ENCODE data around the gene DMRTC2. TPM values are rescaled to one million over a fixed set of nuclear protein-coding genes. Genes with fewer than 3 reads are reported as not detected.

Gene DMRTC2
- not detected for polyA plus RNA-seq (2012; ENCODE audit: missing spikeins)

GRCh38 chr19:41845001-41845050 lies at the start of gene DMRTC2:
TSS of gene DMRTC2 (plus strand) at chr19:41845042. CDS start at chr19:41847429, 2,387 bp downstream.
- FAIRE-seq, result no peak
- TF ChIP-seq POLR2A (IDR thresholded peaks at IDR 0.05; ENCODE audit: low read depth, low read length) (no peak), POLR2AphosphoS5 (IDR thresholded peaks at IDR 0.05; ENCODE audit: low read depth, low read length) (no peak), TAF1 (IDR thresholded peaks at IDR 0.05; ENCODE audit: borderline replicate concordance, low read depth, low read length) (no peak)
- no peak for DNase-seq (ENCODE audit: insufficient read length)

- no peak for TF ChIP-seq POLR2A (IDR thresholded peaks at IDR 0.05; ENCODE audit: low read depth, low read length)
- no peak for TF ChIP-seq POLR2AphosphoS5 (IDR thresholded peaks at IDR 0.05; ENCODE audit: low read depth, low read length)
- no peak for TF ChIP-seq TAF1 (IDR thresholded peaks at IDR 0.05; ENCODE audit: borderline replicate concordance, low read depth, low read length)
- FAIRE-seq, result no peak
- DNase-seq (ENCODE audit: insufficient read length), result no peak
These were observed 48.5 kb upstream of the DMRTC2 start, which contains the start of gene CEACAM3 for GRCh38 chr19:41796362-41796761. TSS of gene CEACAM3 (plus strand) at chr19:41796587. CDS start at chr19:41796678, 91 bp downstream.

DNA sequence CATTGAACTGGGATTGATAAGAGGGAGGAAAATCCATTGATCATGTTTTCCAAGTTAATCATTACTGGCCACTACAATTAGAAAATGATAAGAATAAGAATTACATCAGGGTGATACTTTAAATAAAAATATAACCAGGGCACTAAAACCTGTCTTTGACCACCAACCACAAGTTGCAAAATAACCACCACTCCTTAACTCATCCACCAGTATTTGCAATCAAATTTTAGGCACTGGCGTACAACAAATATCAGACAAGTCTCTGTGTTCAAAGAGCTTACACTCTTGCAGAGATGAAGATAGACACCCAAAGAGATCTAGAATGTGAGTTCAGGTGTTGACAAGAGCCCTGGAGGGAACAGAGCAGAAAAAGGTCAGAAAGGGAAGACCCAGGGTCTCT lies 47.9 kb upstream of the DMRTC2 start:
- no peak for FAIRE-seq
- DNase-seq (ENCODE audit: insufficient read length), result no peak
- TF ChIP-seq POLR2A (IDR thresholded peaks at IDR 0.05; ENCODE audit: low read depth, low read length) (no peak), TAF1 (IDR thresholded peaks at IDR 0.05; ENCODE audit: borderline replicate concordance, low read depth, low read length) (no peak), POLR2AphosphoS5 (IDR thresholded peaks at IDR 0.05; ENCODE audit: low read depth, low read length) (no peak)

DNA sequence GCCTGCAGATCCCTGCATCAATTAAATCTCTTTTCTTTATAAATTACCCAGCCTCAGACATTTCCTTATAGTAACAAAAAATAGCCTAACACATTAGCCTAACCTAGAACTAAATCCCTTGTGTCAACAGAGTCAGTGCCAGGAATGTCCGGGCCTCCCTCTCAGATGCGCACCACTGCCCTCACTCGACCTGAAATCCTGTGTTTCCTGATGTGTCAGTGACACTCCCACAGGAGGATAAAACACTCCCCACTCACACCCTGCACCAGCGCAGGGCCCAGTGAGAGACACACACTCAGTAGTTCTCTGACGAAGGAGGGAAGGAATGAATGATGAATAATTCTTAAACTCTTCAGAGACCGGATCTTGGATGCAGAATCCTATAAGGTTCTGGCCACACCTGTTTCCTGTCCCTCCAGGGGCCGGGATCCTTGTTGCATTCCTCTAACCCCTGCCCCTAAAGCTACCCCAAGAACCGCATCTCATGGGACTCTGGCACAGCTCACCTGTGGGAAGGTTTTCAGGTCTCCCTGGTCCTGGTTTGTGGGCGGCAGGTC lies 45.3 kb upstream of the DMRTC2 start:
- DNase-seq (ENCODE audit: insufficient read length) (no peak), FAIRE-seq (no peak)
- TF ChIP-seq POLR2A (IDR thresholded peaks at IDR 0.05; ENCODE audit: low read depth, low read length) (no peak), POLR2AphosphoS5 (IDR thresholded peaks at IDR 0.05; ENCODE audit: low read depth, low read length) (no peak), TAF1 (IDR thresholded peaks at IDR 0.05; ENCODE audit: borderline replicate concordance, low read depth, low read length) (no peak)

GRCh38 chr19:41801031-41801430 lies 43.8 kb upstream of the DMRTC2 start:
- DNase-seq (ENCODE audit: insufficient read length) (no peak), FAIRE-seq (no peak)
- TF ChIP-seq TAF1 (IDR thresholded peaks at IDR 0.05; ENCODE audit: borderline replicate concordance, low read depth, low read length), result no peak
- no peak for TF ChIP-seq POLR2AphosphoS5 (IDR thresholded peaks at IDR 0.05; ENCODE audit: low read depth, low read length)
- TF ChIP-seq POLR2A (IDR thresholded peaks at IDR 0.05; ENCODE audit: low read depth, low read length), result no peak

DNA sequence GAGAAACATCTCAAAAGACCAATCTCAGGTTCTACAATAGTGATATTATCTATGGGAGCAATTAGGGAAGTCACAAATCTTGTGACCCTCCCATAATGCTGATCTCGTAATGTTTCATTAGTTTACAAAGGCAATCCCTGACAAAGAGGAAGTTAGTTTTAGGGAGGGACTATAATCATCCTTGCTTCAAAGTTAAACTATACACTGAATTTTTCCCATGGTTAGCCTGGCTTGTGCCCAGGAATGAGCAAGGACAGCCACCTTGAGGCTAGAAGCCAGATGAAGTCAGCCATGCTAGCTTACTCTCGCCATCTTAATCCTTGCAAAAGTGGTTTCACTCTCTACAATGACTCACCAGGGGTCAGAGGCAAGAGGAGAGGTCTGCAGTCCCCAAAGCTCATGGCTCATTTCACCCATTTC lies 43.0 kb upstream of the DMRTC2 start:
- peak; percentile 27 for FAIRE-seq
- DNase-seq (ENCODE audit: insufficient read length), result no peak
- TF ChIP-seq TAF1 (IDR thresholded peaks at IDR 0.05; ENCODE audit: borderline replicate concordance, low read depth, low read length), result no peak
- no peak for TF ChIP-seq POLR2AphosphoS5 (IDR thresholded peaks at IDR 0.05; ENCODE audit: low read depth, low read length)
- TF ChIP-seq POLR2A (IDR thresholded peaks at IDR 0.05; ENCODE audit: low read depth, low read length), result no peak

- TF ChIP-seq TAF1 (IDR thresholded peaks at IDR 0.05; ENCODE audit: borderline replicate concordance, low read depth, low read length), result no peak
- no peak for TF ChIP-seq POLR2A (IDR thresholded peaks at IDR 0.05; ENCODE audit: low read depth, low read length)
- no peak for TF ChIP-seq POLR2AphosphoS5 (IDR thresholded peaks at IDR 0.05; ENCODE audit: low read depth, low read length)
- DNase-seq (ENCODE audit: insufficient read length), result no peak
- FAIRE-seq, result no peak
These were observed 42.1 kb upstream of the DMRTC2 start for GRCh38 chr19:41802770-41803169.

- DNase-seq (ENCODE audit: insufficient read length), result no peak
- TF ChIP-seq POLR2A (IDR thresholded peaks at IDR 0.05; ENCODE audit: low read depth, low read length), result no peak
- FAIRE-seq, result no peak
These were observed 40.5 kb upstream of the DMRTC2 start for GRCh38 chr19:41804336-41804735.

- DNase-seq (ENCODE audit: insufficient read length) (no peak), FAIRE-seq (no peak)
- no peak for TF ChIP-seq POLR2AphosphoS5 (IDR thresholded peaks at IDR 0.05; ENCODE audit: low read depth, low read length)
- TF ChIP-seq TAF1 (IDR thresholded peaks at IDR 0.05; ENCODE audit: borderline replicate concordance, low read depth, low read length), result no peak
- no peak for TF ChIP-seq POLR2A (IDR thresholded peaks at IDR 0.05; ENCODE audit: low read depth, low read length)
These were observed 37.7 kb upstream of the DMRTC2 start for GRCh38 chr19:41807176-41807575.

DNA sequence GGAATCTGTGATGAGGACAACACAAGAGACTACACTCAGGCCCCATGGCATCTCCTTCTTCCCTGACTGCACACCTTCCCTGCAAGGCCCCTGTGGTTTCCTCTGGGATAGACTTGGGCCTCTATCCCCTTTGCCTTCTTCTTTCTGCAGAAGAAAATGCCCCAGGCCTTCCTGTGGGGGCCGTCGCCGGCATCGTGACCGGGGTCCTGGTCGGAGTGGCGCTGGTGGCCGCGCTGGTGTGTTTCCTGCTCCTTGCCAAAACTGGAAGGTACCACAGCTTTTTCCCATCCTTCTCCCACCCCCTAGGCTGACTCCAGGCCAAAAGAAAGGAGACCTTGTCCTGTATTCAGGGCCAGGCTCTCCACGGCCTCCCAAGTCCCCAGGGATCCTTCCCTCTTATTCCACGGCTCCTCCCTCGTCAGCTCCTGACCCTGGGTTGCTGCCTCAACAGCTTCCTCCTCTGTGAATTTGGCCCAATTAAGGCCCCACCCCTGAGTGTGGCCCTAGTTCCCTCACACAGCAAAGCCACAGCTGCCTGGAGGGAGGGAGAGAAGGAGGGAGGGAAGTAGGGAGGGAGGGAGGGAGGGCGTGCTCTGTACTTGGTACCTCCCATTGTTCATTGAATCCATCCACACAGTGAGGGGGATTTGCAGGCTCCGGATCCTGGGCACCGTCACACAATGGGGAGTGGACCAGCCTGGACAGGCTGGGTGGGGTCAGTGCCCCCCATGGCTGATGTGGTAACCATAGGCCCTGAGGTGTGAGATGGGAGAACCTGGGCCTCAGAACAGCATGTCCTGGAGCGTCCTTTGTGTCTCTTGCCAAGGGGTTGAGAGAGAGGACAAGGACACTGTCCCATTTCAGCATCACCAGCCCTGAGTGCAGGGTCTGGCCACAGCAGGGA lies 35.9 kb upstream of the DMRTC2 start:
- no peak for DNase-seq (ENCODE audit: insufficient read length)
- no peak for FAIRE-seq
- TF ChIP-seq TAF1 (IDR thresholded peaks at IDR 0.05; ENCODE audit: borderline replicate concordance, low read depth, low read length), result no peak
- TF ChIP-seq POLR2A (IDR thresholded peaks at IDR 0.05; ENCODE audit: low read depth, low read length), result no peak
- no peak for TF ChIP-seq POLR2AphosphoS5 (IDR thresholded peaks at IDR 0.05; ENCODE audit: low read depth, low read length)

DNA sequence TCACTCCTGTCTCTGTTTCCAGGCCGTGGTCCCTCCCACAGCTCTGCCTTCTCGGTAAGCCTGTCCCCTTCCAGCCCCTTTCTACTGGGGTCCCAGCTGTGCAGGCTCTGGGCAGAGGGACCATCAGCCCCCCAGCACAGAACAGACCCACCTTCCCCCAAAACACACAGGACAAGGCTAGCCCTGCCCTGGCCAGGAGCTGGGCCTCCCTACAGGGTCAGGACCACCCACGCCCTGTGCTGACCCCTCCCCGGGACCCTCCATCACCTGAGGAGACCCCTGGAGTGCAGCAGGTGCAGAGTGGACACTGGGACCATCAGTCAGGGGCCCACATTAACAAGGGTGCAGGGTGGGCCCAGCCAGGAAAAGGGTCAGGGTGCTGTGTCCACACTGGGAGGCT lies 34.5 kb upstream of the DMRTC2 start:
- FAIRE-seq, result no peak
- no peak for DNase-seq (ENCODE audit: insufficient read length)
- TF ChIP-seq TAF1 (IDR thresholded peaks at IDR 0.05; ENCODE audit: borderline replicate concordance, low read depth, low read length) (no peak), POLR2A (IDR thresholded peaks at IDR 0.05; ENCODE audit: low read depth, low read length) (no peak), POLR2AphosphoS5 (IDR thresholded peaks at IDR 0.05; ENCODE audit: low read depth, low read length) (no peak)

DNA sequence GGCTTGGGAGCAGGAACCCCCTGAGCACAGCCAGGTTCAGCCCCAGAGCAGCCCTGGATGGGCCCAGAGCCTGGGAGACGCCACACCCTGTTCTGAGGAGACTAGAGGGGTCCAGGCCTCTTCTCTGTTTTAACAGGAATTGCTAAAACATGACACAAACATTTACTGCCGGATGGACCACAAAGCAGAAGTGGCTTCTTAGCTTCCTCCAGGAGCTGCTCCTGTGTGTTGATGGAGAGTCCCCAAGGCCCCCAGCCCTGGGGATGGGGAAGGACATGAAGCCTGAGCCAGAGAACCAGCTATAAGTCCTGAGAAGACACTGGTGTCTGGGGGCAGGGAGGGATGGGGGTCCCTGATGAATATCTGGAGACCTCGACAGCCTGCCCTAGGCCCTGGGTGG lies 33.8 kb upstream of the DMRTC2 start:
- no peak for DNase-seq (ENCODE audit: insufficient read length)
- TF ChIP-seq POLR2A (IDR thresholded peaks at IDR 0.05; ENCODE audit: low read depth, low read length), result no peak
- no peak for TF ChIP-seq POLR2AphosphoS5 (IDR thresholded peaks at IDR 0.05; ENCODE audit: low read depth, low read length)
- no peak for TF ChIP-seq TAF1 (IDR thresholded peaks at IDR 0.05; ENCODE audit: borderline replicate concordance, low read depth, low read length)
- FAIRE-seq, result no peak
